GM10248 (cell line): ENCODE measurements around the gene MGAT4A.

Experiments
- CTCF ChIA-PET: fragments of 300-600 bp; sonication (Branson Sonifier 250); formaldehyde crosslinking; extraction: SDS; loops from one replicate; lab custom pipeline; 2021; ENCODE audit warnings: antibody characterized with exemption; lab: Yijun Ruan, JAX
- POLR2A ChIA-PET: fragments of 350-650 bp; sonication (Branson Sonifier 250); formaldehyde crosslinking; extraction: SDS; loops from one replicate; lab custom pipeline; 2020; ENCODE audit warnings: antibody characterized with exemption; lab: Yijun Ruan, JAX
- DNase-seq: peaks from one replicate; pipeline ENCODE4 v3.0.0; 2012; ENCODE audit errors: extremely low spot score
- TF ChIP-seq, protein P1 (sequence below): IDR thresholded peaks from 2 replicates; pipeline ENCODE4 v1.5.1; 2012; ENCODE audit warnings: mild to moderate bottlenecking, low read depth; ENCODE audit errors: extremely low read depth, missing control alignments, control extremely low read depth

The MGAT4A gene

DNA sequence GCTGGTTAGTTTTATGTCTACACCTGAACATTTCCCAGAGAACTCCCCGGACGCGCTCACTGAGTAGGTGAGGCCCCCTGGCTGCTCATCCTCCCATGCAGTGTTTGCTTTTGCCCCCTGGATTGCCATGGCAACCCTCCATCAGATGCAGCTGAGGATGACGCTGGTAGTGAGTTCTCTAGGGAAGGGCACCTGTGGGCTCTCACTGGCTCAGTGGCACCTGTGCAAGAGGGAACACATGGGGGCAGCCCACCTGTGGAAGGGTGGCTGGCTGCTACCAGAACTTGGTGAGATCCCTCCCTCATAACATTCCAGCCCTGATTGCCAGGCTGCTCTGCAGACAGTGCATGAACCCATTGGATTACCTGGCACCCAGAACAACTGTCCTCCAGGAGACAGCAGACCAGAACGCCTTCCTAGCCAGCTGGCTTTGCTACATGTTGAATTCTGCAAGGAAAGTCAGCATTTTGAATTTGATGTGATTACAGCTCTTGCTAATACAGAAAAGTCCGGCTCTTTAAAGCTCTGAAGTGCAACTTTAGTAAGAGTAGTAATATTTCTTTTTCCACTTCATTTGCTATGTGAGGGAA lies 144.3 kb downstream of the MGAT4A start:
- no peak for DNase-seq
- CTCF ChIA-PET = interaction anchor here (1.5 to 4.0 kb wide), 2 partner anchors 12 to 15 kb away, joined by 3 to 11 read pairs; no protein-coding TSS in a partner anchor
- POLR2A ChIA-PET = no interaction called here
- TF ChIP-seq, protein P1, sequence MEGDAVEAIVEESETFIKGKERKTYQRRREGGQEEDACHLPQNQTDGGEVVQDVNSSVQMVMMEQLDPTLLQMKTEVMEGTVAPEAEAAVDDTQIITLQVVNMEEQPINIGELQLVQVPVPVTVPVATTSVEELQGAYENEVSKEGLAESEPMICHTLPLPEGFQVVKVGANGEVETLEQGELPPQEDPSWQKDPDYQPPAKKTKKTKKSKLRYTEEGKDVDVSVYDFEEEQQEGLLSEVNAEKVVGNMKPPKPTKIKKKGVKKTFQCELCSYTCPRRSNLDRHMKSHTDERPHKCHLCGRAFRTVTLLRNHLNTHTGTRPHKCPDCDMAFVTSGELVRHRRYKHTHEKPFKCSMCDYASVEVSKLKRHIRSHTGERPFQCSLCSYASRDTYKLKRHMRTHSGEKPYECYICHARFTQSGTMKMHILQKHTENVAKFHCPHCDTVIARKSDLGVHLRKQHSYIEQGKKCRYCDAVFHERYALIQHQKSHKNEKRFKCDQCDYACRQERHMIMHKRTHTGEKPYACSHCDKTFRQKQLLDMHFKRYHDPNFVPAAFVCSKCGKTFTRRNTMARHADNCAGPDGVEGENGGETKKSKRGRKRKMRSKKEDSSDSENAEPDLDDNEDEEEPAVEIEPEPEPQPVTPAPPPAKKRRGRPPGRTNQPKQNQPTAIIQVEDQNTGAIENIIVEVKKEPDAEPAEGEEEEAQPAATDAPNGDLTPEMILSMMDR = no peak

DNA sequence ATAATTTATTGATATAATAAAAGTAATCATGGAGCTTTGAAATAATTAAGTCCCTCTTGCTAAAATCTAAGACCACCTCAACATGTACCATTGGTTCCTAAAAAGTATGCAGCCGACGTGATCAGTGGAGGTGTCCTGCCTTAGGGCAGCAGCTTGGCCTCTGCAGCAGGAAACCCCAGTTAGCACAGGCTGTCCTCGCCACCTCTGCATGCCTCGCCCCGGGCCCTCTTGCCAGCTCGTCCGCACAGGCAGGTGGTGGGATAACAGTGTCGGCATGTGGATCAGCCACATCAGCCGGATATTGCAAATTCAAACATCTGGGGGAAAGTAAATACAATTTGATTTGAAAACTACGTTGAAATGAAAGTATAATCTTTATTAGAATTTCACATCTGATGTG lies 145.5 kb downstream of the MGAT4A start:
- CTCF ChIA-PET = interaction anchor here (0.6 to 4.0 kb wide), 4 partner anchors 14 to 17 kb away, joined by 3 to 11 read pairs (median 4); no protein-coding TSS in a partner anchor
- POLR2A ChIA-PET = no interaction called here
- no peak for DNase-seq
- TF ChIP-seq, protein P1 = no peak

DNA sequence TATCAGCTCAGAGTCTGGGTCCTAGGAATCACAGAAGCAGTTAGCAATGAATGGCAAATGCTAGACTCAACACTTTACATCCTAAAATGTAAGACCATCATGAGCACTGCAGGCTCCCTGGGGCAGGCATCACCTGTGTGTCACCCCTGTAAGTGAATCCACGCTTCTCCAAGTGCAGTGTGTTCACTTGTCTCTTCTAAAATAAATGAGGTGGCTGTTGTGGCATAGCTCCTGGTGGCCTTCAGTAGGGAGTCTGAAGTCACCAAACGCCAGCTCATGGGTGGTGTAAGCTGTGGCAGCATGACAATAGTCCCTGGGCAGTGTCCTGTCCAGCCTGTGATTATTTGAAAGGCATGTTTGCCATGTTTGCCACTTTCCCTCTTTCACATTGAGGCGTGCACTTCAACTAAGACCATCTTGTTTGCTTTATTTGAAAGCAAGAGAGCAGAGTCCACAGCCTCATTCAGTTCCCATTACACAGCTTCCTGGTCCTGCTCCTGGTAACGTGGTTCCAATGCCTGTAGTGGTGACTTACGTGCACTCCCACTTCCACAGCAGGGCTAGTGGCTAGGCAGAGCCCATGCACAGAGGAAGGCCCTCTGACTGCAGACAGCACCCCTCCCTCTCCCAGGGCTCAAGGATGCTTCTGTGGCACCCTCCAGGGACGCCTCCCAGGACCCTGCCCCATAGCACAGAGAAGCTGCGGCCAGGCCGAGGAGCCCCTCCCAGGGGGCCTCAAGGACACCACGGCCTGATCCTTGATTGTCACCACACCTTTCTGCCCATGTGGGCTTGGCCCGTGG lies 146.9 kb downstream of the MGAT4A start:
- ChIA-PET CTCF (interaction anchor here (0.9 to 4.0 kb wide), 4 partner anchors 12 to 19 kb away, joined by 3 to 11 read pairs (median 4); no protein-coding TSS in a partner anchor), POLR2A (interaction anchor here (0.5 kb wide), 1 partner anchor 947 kb away, joined by 5 read pairs; no protein-coding TSS in a partner anchor)
- no peak for DNase-seq
- TF ChIP-seq, protein P1 = no peak

DNA sequence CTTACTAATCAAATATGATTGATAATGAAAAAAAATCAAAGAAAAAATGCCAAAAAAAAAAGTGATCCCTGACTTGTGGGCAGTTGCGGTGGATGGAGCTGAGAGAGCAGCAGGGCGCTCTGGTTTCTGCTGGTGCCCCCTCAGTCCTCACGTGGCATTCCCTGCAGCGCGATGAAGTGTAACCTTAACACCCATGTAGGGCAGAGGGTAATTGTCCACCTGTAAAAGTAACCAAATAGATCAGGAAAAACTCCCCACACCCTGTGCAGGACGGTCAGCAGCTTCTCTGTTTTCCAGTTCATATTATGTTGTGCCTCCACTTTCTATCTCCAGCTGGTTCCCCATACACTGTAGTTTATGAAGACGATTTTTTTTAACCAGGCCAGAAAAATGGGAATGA lies 147.7 kb downstream of the MGAT4A start:
- ChIA-PET POLR2A (interaction anchor here (0.5 kb wide), 1 partner anchor 948 kb away, joined by 5 read pairs; no protein-coding TSS in a partner anchor), CTCF (interaction anchor here (0.9 to 1.7 kb wide), 3 partner anchors 11 to 20 kb away, joined by 3 to 5 read pairs (median 3); no protein-coding TSS in a partner anchor)
- no peak for DNase-seq
- TF ChIP-seq, protein P1 = no peak

DNA sequence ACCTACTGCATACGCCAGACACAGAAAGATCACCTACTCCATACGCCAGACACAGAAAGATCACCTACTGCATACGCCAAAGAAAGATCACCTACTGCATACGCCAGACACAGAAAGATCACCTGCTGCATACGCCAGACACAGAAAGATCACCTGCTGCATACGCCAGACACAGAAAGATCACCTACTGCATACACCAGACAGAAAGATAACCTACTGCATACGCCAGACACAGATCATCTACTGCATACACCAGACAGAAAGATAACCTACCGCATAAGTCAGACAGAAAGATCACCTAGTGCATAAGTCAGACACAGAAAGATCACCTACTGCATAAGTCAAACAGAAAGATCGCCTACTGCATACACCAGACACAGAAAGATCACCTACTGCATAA lies 148.4 kb downstream of the MGAT4A start:
- CTCF ChIA-PET = no interaction called here

DNA sequence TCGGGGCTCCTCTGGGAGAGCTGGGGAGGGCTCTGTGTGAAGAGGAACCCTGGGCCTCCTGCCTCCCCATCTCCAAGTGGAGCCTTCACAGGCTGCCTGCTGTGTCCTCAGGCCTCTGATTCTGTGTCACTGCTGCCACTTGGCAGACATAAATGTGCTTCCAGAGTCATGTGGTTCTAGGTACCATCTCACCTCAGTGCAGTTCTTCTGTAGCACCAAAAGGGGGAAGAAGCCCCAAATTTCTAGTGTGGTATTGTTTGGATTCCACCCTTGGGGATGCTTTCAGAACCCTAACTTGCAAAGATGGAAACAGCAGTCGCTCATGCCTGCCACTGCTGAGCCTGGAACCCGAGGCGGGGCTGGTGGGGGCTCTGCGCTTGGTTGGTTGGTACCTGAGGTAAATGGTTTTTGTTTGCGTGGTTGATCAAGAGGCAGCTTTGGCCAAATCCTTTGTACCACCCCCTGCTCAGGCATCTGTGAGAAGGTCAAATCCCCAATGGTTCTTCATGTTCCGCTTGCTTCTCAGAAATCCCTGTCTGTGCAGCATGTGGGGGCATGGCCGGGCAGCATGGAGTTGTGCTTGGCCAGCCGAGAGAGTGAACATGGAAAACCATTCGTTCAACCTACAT lies 150.2 kb downstream of the MGAT4A start:
- DNase-seq = no peak
- POLR2A ChIA-PET = no interaction called here
- TF ChIP-seq, protein P1 = no peak
- CTCF ChIA-PET = interaction anchor here (1.3 to 4.7 kb wide), 3 partner anchors 12 to 168 kb away, joined by 6 to 30 read pairs (median 8); no protein-coding TSS in a partner anchor

More for the DNA sequence above, 148.4 kb downstream of the MGAT4A start:
- POLR2A ChIA-PET = no interaction called here
- TF ChIP-seq, protein P1 = no peak
- DNase-seq = no peak
